Activated naive CD8-positive, alpha-beta T cell treated with anti-CD3 and anti-CD28 coated beads, Interleukin-2, amount 10 ng/mL, durations not matched to agents 7 days and 5 days (primary cell): Measurements from ENCODE around the gene FANK1. TPM values are rescaled to one million over a fixed set of nuclear protein-coding genes. Genes with fewer than 3 reads are reported as not detected.

Experiments used
- ATAC-seq: fragments of 150-1000 bp; cut with Tn5 transposase; one replicate; pipeline ENCODE4 v1.10.0; 2021; ENCODE audit warnings: low read depth, moderate library complexity
- POLR2A ChIA-PET: fragments of 350-600 bp; sonication (Branson Sonifier 250); formaldehyde crosslinking; loops from one replicate; lab custom pipeline; 2021; ENCODE audit warnings: antibody characterized with exemption; lab: Charles Lee
- DNase-seq: peaks from one replicate; pipeline ENCODE4 v3.0.0; 2021
- H3K27ac Mint-ChIP-seq: one replicate; pipeline ENCODE4 v1.8.0; 2022; ENCODE audit warnings: mild to moderate bottlenecking, mixed read lengths
- H3K27me3 Mint-ChIP-seq: one replicate; pipeline ENCODE4 v1.8.0; 2022; ENCODE audit warnings: mild to moderate bottlenecking, moderate library complexity, mixed read lengths
- H3K36me3 Mint-ChIP-seq: one replicate; pipeline ENCODE4 v1.8.0; 2021; ENCODE audit warnings: mild to moderate bottlenecking, mixed read lengths
- H3K4me1 Mint-ChIP-seq: one replicate; pipeline ENCODE4 v1.8.0; 2021; ENCODE audit warnings: mixed read lengths
- H3K4me3 Mint-ChIP-seq: one replicate; pipeline ENCODE4 v1.8.0; 2022; ENCODE audit warnings: mild to moderate bottlenecking, moderate library complexity, mixed read lengths
- H3K9me3 Mint-ChIP-seq: one replicate; pipeline ENCODE4 v1.8.0; 2021; ENCODE audit warnings: mixed read lengths
- total RNA-seq, 2 experiments: library from RNA; stranded (reverse); gene quantifications; one replicate each; pipeline ENCODE4 v1.2.3, GENCODE V29; 2021

FANK1 gene
- total RNA-seq, 2 experiments from 2014 or later, result 0.69 to 0.96 TPM

- ATAC-seq (no peak), DNase-seq (no peak)
- H3K4me3 Mint-ChIP-seq, result no peak overlapping the region
Measured at GRCh38 chr10:125994601-125995000, 98.2 kb downstream of the FANK1 start.

GRCh38 chr10:125995726-125996304, 99.5 kb downstream of the FANK1 start:
- POLR2A ChIA-PET, result no interaction called here
- H3K27me3 Mint-ChIP-seq, result peaks cover 8% of the 10 kb centered on the region

More at GRCh38 chr10:125994601-125995000, 98.2 kb downstream of the FANK1 start:
- Mint-ChIP-seq H3K27me3 (peaks cover 8% of the 10 kb centered on the region), H3K36me3 (no peaks in the 10 kb centered on the region), H3K4me1 (no peaks in the 10 kb centered on the region), H3K27ac (no peak overlapping the region), H3K9me3 (no peaks in the 10 kb centered on the region)
- POLR2A ChIA-PET, result no interaction called here

GRCh38 chr10:125997586-125997985, 101.2 kb downstream of the FANK1 start:
- H3K4me1 Mint-ChIP-seq, result no peaks in the 10 kb centered on the region
- peaks cover 8% of the 10 kb centered on the region for H3K27me3 Mint-ChIP-seq
- DNase-seq, result no peak
- H3K36me3 Mint-ChIP-seq, result no peaks in the 10 kb centered on the region
- H3K4me3 Mint-ChIP-seq, result no peak overlapping the region
- no peaks in the 10 kb centered on the region for H3K9me3 Mint-ChIP-seq
- ATAC-seq, result no peak
- H3K27ac Mint-ChIP-seq, result no peak overlapping the region
- POLR2A ChIA-PET, result no interaction called here

More at GRCh38 chr10:125995726-125996304, 99.5 kb downstream of the FANK1 start:
- DNase-seq (no peak), ATAC-seq (no peak)
- Mint-ChIP-seq H3K4me3 (no peak overlapping the region), H3K36me3 (no peaks in the 10 kb centered on the region), H3K9me3 (no peaks in the 10 kb centered on the region), H3K4me1 (no peaks in the 10 kb centered on the region), H3K27ac (no peak overlapping the region)

GRCh38 chr10:125999694-126000093, 103.3 kb downstream of the FANK1 start:
- ATAC-seq, result no peak
- Mint-ChIP-seq H3K27me3 (peaks cover 8% of the 10 kb centered on the region), H3K4me3 (no peak overlapping the region), H3K36me3 (no peaks in the 10 kb centered on the region), H3K4me1 (no peaks in the 10 kb centered on the region), H3K9me3 (no peaks in the 10 kb centered on the region), H3K27ac (no peak overlapping the region)
- no peak for DNase-seq
- POLR2A ChIA-PET, result no interaction called here

- Mint-ChIP-seq H3K4me3 (no peak overlapping the region), H3K27me3 (peaks cover 7% of the 10 kb centered on the region), H3K9me3 (no peaks in the 10 kb centered on the region), H3K27ac (no peak overlapping the region), H3K36me3 (no peaks in the 10 kb centered on the region), H3K4me1 (no peaks in the 10 kb centered on the region)
- ATAC-seq (no peak), DNase-seq (no peak)
- POLR2A ChIA-PET, result no interaction called here
Measured at GRCh38 chr10:126001576-126001975, 105.2 kb downstream of the FANK1 start.

- POLR2A ChIA-PET, result no interaction called here
- ATAC-seq (no peak), DNase-seq (no peak)
- Mint-ChIP-seq H3K27me3 (no peaks in the 10 kb centered on the region), H3K36me3 (no peaks in the 10 kb centered on the region), H3K9me3 (no peaks in the 10 kb centered on the region), H3K27ac (no peak overlapping the region), H3K4me1 (no peaks in the 10 kb centered on the region), H3K4me3 (no peak overlapping the region)
Measured at GRCh38 chr10:126004752-126005151, 108.4 kb downstream of the FANK1 start.

GRCh38 chr10:126006264-126006663, 109.9 kb downstream of the FANK1 start:
- POLR2A ChIA-PET, result no interaction called here
- H3K27ac Mint-ChIP-seq, result no peak overlapping the region
- DNase-seq (no peak), ATAC-seq (no peak)
- no peaks in the 10 kb centered on the region for H3K9me3 Mint-ChIP-seq
- no peaks in the 10 kb centered on the region for H3K4me1 Mint-ChIP-seq
- no peak overlapping the region for H3K4me3 Mint-ChIP-seq
- no peaks in the 10 kb centered on the region for H3K36me3 Mint-ChIP-seq
- no peaks in the 10 kb centered on the region for H3K27me3 Mint-ChIP-seq

- Mint-ChIP-seq H3K9me3 (no peaks in the 10 kb centered on the region), H3K4me3 (no peak overlapping the region), H3K27me3 (no peaks in the 10 kb centered on the region), H3K4me1 (no peaks in the 10 kb centered on the region), H3K36me3 (no peaks in the 10 kb centered on the region), H3K27ac (no peak overlapping the region)
- POLR2A ChIA-PET, result no interaction called here
- no peak for DNase-seq
- ATAC-seq, result no peak
Measured at GRCh38 chr10:126006906-126007305, 110.5 kb downstream of the FANK1 start.

- Mint-ChIP-seq H3K27me3 (no peaks in the 10 kb centered on the region), H3K4me1 (no peaks in the 10 kb centered on the region), H3K36me3 (no peaks in the 10 kb centered on the region), H3K27ac (no peak overlapping the region), H3K9me3 (no peaks in the 10 kb centered on the region), H3K4me3 (no peak overlapping the region)
- ATAC-seq (no peak), DNase-seq (no peak)
- POLR2A ChIA-PET, result no interaction called here
Measured at GRCh38 chr10:126009650-126010049, 113.3 kb downstream of the FANK1 start.

- ATAC-seq, result no peak
- POLR2A ChIA-PET, result no interaction called here
Measured at GRCh38 chr10:126011995-126012394, 115.6 kb downstream of the FANK1 start.

GRCh38 chr10:126012485-126012884, 116.1 kb downstream of the FANK1 start:
- Mint-ChIP-seq H3K9me3 (no peaks in the 10 kb centered on the region), H3K4me1 (no peaks in the 10 kb centered on the region), H3K4me3 (no peak overlapping the region), H3K27me3 (no peaks in the 10 kb centered on the region), H3K27ac (no peak overlapping the region), H3K36me3 (no peaks in the 10 kb centered on the region)
- ATAC-seq, result no peak
- DNase-seq, result no peak
- POLR2A ChIA-PET, result no interaction called here

More at GRCh38 chr10:126011995-126012394, 115.6 kb downstream of the FANK1 start:
- Mint-ChIP-seq H3K9me3 (no peaks in the 10 kb centered on the region), H3K4me3 (no peak overlapping the region), H3K27ac (no peak overlapping the region), H3K27me3 (no peaks in the 10 kb centered on the region), H3K4me1 (no peaks in the 10 kb centered on the region), H3K36me3 (no peaks in the 10 kb centered on the region)
- DNase-seq, result no peak

GRCh38 chr10:126013489-126014281, 117.3 kb downstream of the FANK1 start:
- Mint-ChIP-seq H3K27ac (no peak overlapping the region), H3K4me3 (no peak overlapping the region), H3K9me3 (no peaks in the 10 kb centered on the region), H3K27me3 (no peaks in the 10 kb centered on the region), H3K36me3 (no peaks in the 10 kb centered on the region), H3K4me1 (no peaks in the 10 kb centered on the region)
- POLR2A ChIA-PET, result no interaction called here
- ATAC-seq, result no peak
- DNase-seq, result no peak

- no peaks in the 10 kb centered on the region for H3K36me3 Mint-ChIP-seq
- ATAC-seq (no peak), DNase-seq (no peak)
- no peaks in the 10 kb centered on the region for H3K4me1 Mint-ChIP-seq
- no peak overlapping the region for H3K27ac Mint-ChIP-seq
- H3K27me3 Mint-ChIP-seq, result no peaks in the 10 kb centered on the region
- POLR2A ChIA-PET, result no interaction called here
- no peak overlapping the region for H3K4me3 Mint-ChIP-seq
- no peaks in the 10 kb centered on the region for H3K9me3 Mint-ChIP-seq
Measured at GRCh38 chr10:126014309-126014708, 117.9 kb downstream of the FANK1 start.

- no peaks in the 10 kb centered on the region for H3K36me3 Mint-ChIP-seq
- no peaks in the 10 kb centered on the region for H3K27me3 Mint-ChIP-seq
- ATAC-seq (no peak), DNase-seq (no peak)
- H3K4me1 Mint-ChIP-seq, result no peaks in the 10 kb centered on the region
- H3K4me3 Mint-ChIP-seq, result no peak overlapping the region
- no peaks in the 10 kb centered on the region for H3K9me3 Mint-ChIP-seq
- H3K27ac Mint-ChIP-seq, result no peak overlapping the region
- POLR2A ChIA-PET, result no interaction called here
Measured at GRCh38 chr10:126015413-126015812, 119.0 kb downstream of the FANK1 start.
